Bone marrow (tissue), 2 donors: ENCODE measurements around the gene KIF1B.

Source experiments
- DNase-seq, 2 donors: peaks; one replicate each; lab custom pipeline; 2025; lab: John Stamatoyannopoulos, UW

KIF1B gene

GRCh38 chr1:10328180-10328963 lies 118.0 kb downstream of the KIF1B start:
- no peak for DNase-seq

DNA sequence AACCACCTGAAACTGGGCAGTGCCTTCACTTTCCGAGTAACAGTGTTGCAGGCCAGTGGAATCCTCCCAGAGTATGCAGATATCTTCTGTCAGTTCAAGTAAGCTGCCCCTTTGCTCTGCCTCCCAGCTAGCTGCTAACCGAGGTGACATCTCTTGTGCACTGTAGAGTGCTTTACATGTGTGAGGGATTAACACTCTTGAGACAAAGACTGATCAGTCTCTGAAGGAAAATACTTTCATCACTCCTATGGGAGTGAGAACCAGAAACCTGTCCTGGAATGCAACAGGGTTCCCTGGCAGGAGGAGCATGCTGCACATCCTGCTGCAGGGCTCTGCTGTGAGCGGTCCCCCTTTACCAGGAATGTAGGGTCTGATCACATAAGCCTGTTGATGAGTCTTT lies 127.1 kb downstream of the KIF1B start:
- no peak for DNase-seq

GRCh38 chr1:10338047-10338446 lies 127.7 kb downstream of the KIF1B start:
- DNase-seq: peak in 1 of 2 donors; percentile 47

GRCh38 chr1:10338611-10339010 lies 128.2 kb downstream of the KIF1B start:
- DNase-seq: no peak

GRCh38 chr1:10339036-10339567 lies 128.7 kb downstream of the KIF1B start:
- DNase-seq: no peak

- no peak for DNase-seq
Measured at GRCh38 chr1:10339815-10340214, 129.4 kb downstream of the KIF1B start.

GRCh38 chr1:10340930-10341590 lies 130.7 kb downstream of the KIF1B start:
- no peak for DNase-seq

DNA sequence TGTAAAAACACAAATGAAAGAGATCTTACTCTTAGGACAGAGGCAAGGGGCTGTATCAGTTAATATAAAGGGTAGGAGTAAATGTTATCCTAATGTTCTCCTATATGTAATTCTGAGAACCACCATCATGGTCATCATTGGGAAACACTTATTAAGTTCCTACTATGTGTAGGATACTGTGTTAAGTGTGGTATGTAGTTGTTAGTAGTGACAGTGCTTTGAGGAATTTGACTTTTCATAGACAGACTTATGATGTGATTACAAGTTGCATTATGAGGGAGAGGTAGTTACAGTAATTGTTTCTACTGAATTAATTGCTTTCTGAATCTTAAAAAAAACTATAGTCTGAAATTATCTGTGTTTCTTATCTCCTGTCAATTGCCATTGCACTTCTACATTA lies 136.7 kb downstream of the KIF1B start:
- DNase-seq: no peak

- DNase-seq: no peak
Measured at GRCh38 chr1:10353282-10353681, 142.9 kb downstream of the KIF1B start.

GRCh38 chr1:10353693-10354092 lies 143.3 kb downstream of the KIF1B start:
- DNase-seq: no peak

DNA sequence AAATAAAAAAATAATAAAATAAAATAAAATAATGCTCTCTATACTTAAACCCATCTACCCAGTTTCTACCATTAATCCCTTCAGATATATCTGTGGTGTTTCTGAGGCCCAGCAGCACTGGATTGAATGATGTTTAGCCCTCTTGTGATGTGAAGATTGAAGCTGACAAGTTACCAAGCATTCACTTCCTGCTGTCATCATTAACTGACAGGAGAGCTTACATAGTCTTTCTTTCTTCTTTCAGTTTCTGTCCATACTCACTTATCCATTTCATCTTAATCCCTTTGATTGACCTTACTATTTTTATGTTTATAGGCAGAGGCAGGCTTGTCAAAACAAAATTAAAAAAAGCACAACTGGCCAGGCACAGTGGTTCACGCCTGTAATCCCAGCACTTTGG lies 149.7 kb downstream of the KIF1B start:
- no peak for DNase-seq

GRCh38 chr1:10361515-10361914 lies 151.1 kb downstream of the KIF1B start:
- no peak for DNase-seq

GRCh38 chr1:10368194-10368593 lies 157.8 kb downstream of the KIF1B start:
- DNase-seq: no peak

GRCh38 chr1:10374442-10374860 lies 164.1 kb downstream of the KIF1B start:
- no peak for DNase-seq

DNA sequence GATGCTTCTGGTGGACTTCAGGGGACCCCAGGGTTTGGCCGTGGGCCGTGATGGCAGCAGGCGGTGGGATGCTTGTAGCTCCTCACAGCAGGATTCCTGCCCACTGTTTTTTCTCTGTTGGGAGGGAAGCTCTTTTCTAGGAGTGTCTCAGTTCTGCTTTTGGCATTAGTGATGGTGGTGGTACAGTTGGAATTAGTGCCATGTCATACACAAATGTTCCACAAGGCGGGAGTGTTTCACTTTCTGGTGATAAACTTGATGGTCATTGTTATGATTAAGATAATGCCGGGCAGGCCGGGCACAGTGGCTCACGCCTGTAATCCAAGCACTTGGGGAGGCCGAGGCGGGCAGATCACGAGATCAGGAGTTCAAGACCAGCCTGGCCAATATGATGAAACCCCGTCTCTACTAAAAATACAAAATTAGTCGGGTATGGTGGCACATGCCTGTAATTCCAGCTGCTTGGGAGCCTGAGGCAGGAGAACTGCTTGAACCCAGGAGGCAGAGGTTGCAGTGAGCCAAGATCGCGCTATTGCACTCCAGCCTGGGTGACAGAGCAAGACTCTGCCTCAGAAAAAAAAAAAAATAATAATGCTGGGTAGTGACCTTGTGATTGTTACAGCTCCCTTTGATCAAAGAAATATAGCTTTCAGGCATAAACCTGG lies 167.1 kb downstream of the KIF1B start:
- DNase-seq: peak; percentile 18 to 72

- DNase-seq: peak; percentile 16 to 34
Measured at GRCh38 chr1:10378081-10378841, 167.9 kb downstream of the KIF1B start.

- no peak for DNase-seq
Measured at GRCh38 chr1:10379101-10379620, 168.8 kb downstream of the KIF1B start.

GRCh38 chr1:10379676-10380075 lies 169.3 kb downstream of the KIF1B start:
- DNase-seq: no peak

- no peak for DNase-seq
Measured at GRCh38 chr1:10380594-10381275, 170.4 kb downstream of the KIF1B start.

- no peak for DNase-seq
Measured at GRCh38 chr1:10383630-10384029, 173.3 kb downstream of the KIF1B start.

DNA sequence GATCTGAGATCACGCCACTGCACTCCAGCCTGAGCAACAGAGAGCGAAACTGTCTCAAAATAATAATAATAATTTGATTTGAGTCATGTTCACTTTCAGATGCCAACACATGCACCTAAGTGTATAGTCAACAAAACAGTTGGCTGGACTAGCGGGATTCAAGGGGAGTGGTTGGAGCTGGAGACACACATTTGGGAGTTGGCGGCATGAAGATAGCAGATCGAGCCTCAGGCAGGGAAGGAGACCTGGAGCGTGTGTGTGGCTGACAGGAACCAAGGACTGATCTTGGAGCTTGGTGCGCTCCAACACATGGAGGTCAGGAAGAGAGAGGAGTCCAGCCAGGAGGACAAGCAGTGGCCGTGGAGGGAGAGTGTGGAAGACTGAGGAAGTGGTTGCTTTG lies 173.8 kb downstream of the KIF1B start:
- DNase-seq: no peak
